Tibial nerve (tissue), 4 donors: ENCODE results near the gene ACKR2. TPM values are rescaled to one million over a fixed set of nuclear protein-coding genes. Genes with fewer than 3 reads are reported as not detected.

ENCODE experiments used
- DNase-seq, 2 donors: peaks; one replicate each; pipeline ENCODE4 v3.0.0-alpha.2; 2019; ENCODE audit warnings: low spot score in 2 of 2
- H3K27ac ChIP-seq, 4 donors: fragments of 200-600 bp; sonication (generic) in 3 of 4; one replicate each; pipeline ENCODE4 v1.5.1; 2017 to 2019; ENCODE audit warnings: mild to moderate bottlenecking in 1 of 4
- H3K27me3 ChIP-seq, 2 donors: fragments of 200-600 bp; sonication (generic) in 1 of 2; one replicate each; pipeline versions ENCODE4 v1.5.1 to v1.6.0; 2017 to 2019
- H3K36me3 ChIP-seq, 3 donors: fragments of 200-600 bp; sonication (generic); one replicate each; pipeline ENCODE4 v1.5.1; 2018 to 2019
- H3K4me1 ChIP-seq, 4 donors: fragments of 200-600 bp; sonication (generic) in 3 of 4; one replicate each; pipeline ENCODE4 v1.5.1; 2017 to 2019
- H3K4me3 ChIP-seq, 4 donors: fragments of 200-600 bp; sonication (generic) in 3 of 4; one replicate each; pipeline ENCODE4 v1.5.1; 2017 to 2019; ENCODE audit warnings: mild to moderate bottlenecking in 1 of 4, moderate library complexity in 1 of 4
- H3K9me3 ChIP-seq, 4 donors: fragments of 200-600 bp; sonication (generic) in 3 of 4; one replicate each; pipeline ENCODE4 v1.5.1; 2017 to 2019
- CTCF ChIP-seq, 5 experiments: fragments of 200-600 bp in 3 of 5; fragments of 450-650 bp in 2 of 5; sonication (generic) in 3 of 5; IDR thresholded peaks; one replicate each; pipeline ENCODE4 v1.5.1; 2016 to 2019; ENCODE audit warnings: antibody characterized with exemption in 5 of 5, mild to moderate bottlenecking in 3 of 5, moderate library complexity in 2 of 5
- EP300 ChIP-seq, 2 donors: sonication (generic); formaldehyde crosslinking; IDR thresholded peaks; one replicate each; pipeline ENCODE4 v1.6.1; 2017; ENCODE audit warnings: antibody characterized with exemption in 2 of 2, mild to moderate bottlenecking in 1 of 2
- POLR2A ChIP-seq, 2 donors: fragments of 450-650 bp; IDR thresholded peaks; one replicate each; pipeline ENCODE4 v1.6.1; 2017; ENCODE audit warnings: antibody characterized with exemption in 2 of 2, mild to moderate bottlenecking in 2 of 2, moderate library complexity in 2 of 2
- WGBS, 2 donors: methylation state at CpG; one replicate each; pipeline ENCODE4 v1.1.5; 2018; 5-methylcytosine and 5-hydroxymethylcytosine counted together
- total RNA-seq, 4 donors: library from RNA; depleted of rRNA; stranded (reverse); fragments of >200 nt; gene quantifications; one replicate each; pipeline ENCODE4 v1.1.0, GENCODE V29; 2016

ACKR2 gene
- total RNA-seq = 10 to 100 TPM; 25.2 to 59.0 (median 38.6) TPM

- no peak for DNase-seq
- H3K27ac ChIP-seq = no peak within 1 kb of the TSS
- H3K9me3 ChIP-seq = no peaks in the 10 kb centered on the region
- WGBS, 2 donors = 93 to 94% methylated on average over 5 of the region's 5 CpGs
- no peak within 1 kb of the TSS for H3K4me3 ChIP-seq
- TF ChIP-seq EP300 (IDR thresholded peaks at IDR 0.05) (no peak), CTCF (IDR thresholded peaks at IDR 0.05) (no peak), POLR2A (IDR thresholded peaks at IDR 0.05) (no peak)
- H3K36me3 ChIP-seq = no peaks in the 10 kb centered on the region
- H3K4me1 ChIP-seq = peaks cover 0 to 9% (median 3%) of the 10 kb centered on the region in 4 donors
- H3K27me3 ChIP-seq = no peaks in the 10 kb centered on the region
Observed at GRCh38 chr3:42809202-42809601, at the start of gene ACKR2. Gene ACKR2 (plus strand): TSS chr3:42809445. CDS start chr3:42864503, 55,058 bp downstream.

- Histone ChIP-seq H3K4me3 (no peak overlapping the region), H3K27ac (no peak overlapping the region), H3K27me3 (no peaks in the 10 kb centered on the region), H3K36me3 (no peaks in the 10 kb centered on the region), H3K4me1 (peaks cover 0 to 16% (median 6%) of the 10 kb centered on the region in 4 donors), H3K9me3 (no peaks in the 10 kb centered on the region)
- WGBS, 2 donors = 66 to 77% methylated on average over 6 of the region's 6 CpGs
- no peak for DNase-seq
- no peak for TF ChIP-seq CTCF (IDR thresholded peaks at IDR 0.05)
- TF ChIP-seq EP300 (IDR thresholded peaks at IDR 0.05) = peak in 1 of 2 donors; percentile 9
- no peak for TF ChIP-seq POLR2A (IDR thresholded peaks at IDR 0.05)
Observed at GRCh38 chr3:42762046-42762724, 47.1 kb upstream of the ACKR2 start.

GRCh38 chr3:42763021-42763420, 46.2 kb upstream of the ACKR2 start:
- no peaks in the 10 kb centered on the region for H3K36me3 ChIP-seq
- no peaks in the 10 kb centered on the region for H3K9me3 ChIP-seq
- H3K27ac ChIP-seq = no peak overlapping the region
- TF ChIP-seq CTCF (IDR thresholded peaks at IDR 0.05) (no peak), POLR2A (IDR thresholded peaks at IDR 0.05) (no peak), EP300 (IDR thresholded peaks at IDR 0.05) (no peak)
- H3K4me1 ChIP-seq = peaks cover 0 to 16% (median 6%) of the 10 kb centered on the region in 4 donors
- 35 to 42% methylated on average over 2 of the region's 2 CpGs for WGBS, 2 donors
- no peaks in the 10 kb centered on the region for H3K27me3 ChIP-seq
- DNase-seq = no peak
- H3K4me3 ChIP-seq = no peak overlapping the region

GRCh38 chr3:42764115-42764514, 45.1 kb upstream of the ACKR2 start:
- Histone ChIP-seq H3K4me3 (no peak overlapping the region), H3K9me3 (no peaks in the 10 kb centered on the region), H3K27ac (no peak overlapping the region), H3K36me3 (no peaks in the 10 kb centered on the region), H3K4me1 (peaks cover 0 to 16% (median 6%) of the 10 kb centered on the region in 4 donors), H3K27me3 (no peaks in the 10 kb centered on the region)
- DNase-seq = no peak
- no peak for TF ChIP-seq CTCF (IDR thresholded peaks at IDR 0.05)
- WGBS, 2 donors = 85 to 95% methylated on average over 3 of the region's 3 CpGs

GRCh38 chr3:42764561-42765295, 44.5 kb upstream of the ACKR2 start:
- H3K4me3 ChIP-seq = no peak overlapping the region
- peaks cover 0 to 16% (median 6%) of the 10 kb centered on the region in 4 donors for H3K4me1 ChIP-seq
- H3K27me3 ChIP-seq = no peaks in the 10 kb centered on the region
- no peak overlapping the region for H3K27ac ChIP-seq
- TF ChIP-seq CTCF (IDR thresholded peaks at IDR 0.05) (no peak), EP300 (IDR thresholded peaks at IDR 0.05) (no peak), POLR2A (IDR thresholded peaks at IDR 0.05) (no peak)
- H3K9me3 ChIP-seq = peaks cover 0 to 2% (median 0%) of the 10 kb centered on the region in 4 donors
- DNase-seq = no peak
- WGBS, 2 donors = 53 to 60% methylated on average over 3 of the region's 3 CpGs
- H3K36me3 ChIP-seq = no peaks in the 10 kb centered on the region
